Heart left ventricle (tissue), 16 donors: ENCODE data around the gene ITGA6. TPM values are rescaled to one million over a fixed set of nuclear protein-coding genes. Genes with fewer than 3 reads are reported as not detected.

ENCODE experiments used
- ATAC-seq, 4 donors: fragments of 200-7000 bp; cut with Tn5 transposase; one replicate each; pipeline ENCODE4 v1.9.1; 2020 to 2022; ENCODE audit warnings: moderate library complexity in 4 of 4, mild to moderate bottlenecking in 3 of 4, moderate number of reproducible peaks in 1 of 4
- DNase-seq, 5 donors: peaks; one replicate each; pipeline ENCODE4 v3.0.0-alpha.2; 2020
- H3K27ac ChIP-seq, 12 donors: fragments of 200-600 bp; sonication (generic) in 4 of 12; one replicate each; pipeline versions ENCODE4 v1.5.0 to v1.8.0; 2016 to 2022; ENCODE audit warnings: mild to moderate bottlenecking in 2 of 12
- H3K27me3 ChIP-seq, 9 donors: fragments of 200-600 bp; sonication (generic) in 2 of 9; one replicate each; pipeline versions ENCODE4 v1.5.1 to v1.8.0; 2016 to 2022; ENCODE audit warnings: mild to moderate bottlenecking in 3 of 9
- H3K36me3 ChIP-seq, 9 donors: fragments of 200-600 bp; sonication (generic) in 2 of 9; one replicate each; pipeline versions ENCODE4 v1.5.0 to v1.8.0; 2018 to 2022; ENCODE audit warnings: mild to moderate bottlenecking in 2 of 9
- H3K4me1 ChIP-seq, 12 donors: fragments of 200-600 bp; sonication (generic) in 4 of 12; one replicate each; pipeline versions ENCODE4 v1.5.0 to v1.8.0; 2016 to 2022; ENCODE audit warnings: mild to moderate bottlenecking in 3 of 12
- H3K4me3 ChIP-seq, 12 donors: fragments of 200-600 bp; sonication (generic) in 4 of 12; one replicate each; pipeline versions ENCODE4 v1.5.0 to v1.8.0; 2017 to 2022; ENCODE audit warnings: mild to moderate bottlenecking in 9 of 12, moderate library complexity in 4 of 12
- H3K9me3 ChIP-seq, 12 donors: fragments of 200-600 bp; sonication (generic) in 4 of 12; one replicate each; pipeline versions ENCODE4 v1.5.0 to v1.8.0; 2016 to 2022; ENCODE audit warnings: mild to moderate bottlenecking in 1 of 12
- CTCF ChIP-seq, 12 donors: fragments of 200-600 bp; sonication (generic) in 4 of 12; IDR thresholded peaks; one replicate each; pipeline versions ENCODE4 v1.5.0 to v1.8.0; 2018 to 2022; ENCODE audit warnings: antibody characterized with exemption in 12 of 12, mild to moderate bottlenecking in 5 of 12
- POLR2A ChIP-seq, 2 donors: fragments of 450-650 bp; IDR thresholded peaks; one replicate each; pipeline ENCODE4 v1.6.1; 2017; ENCODE audit warnings: antibody characterized with exemption in 2 of 2, mild to moderate bottlenecking in 2 of 2, moderate library complexity in 2 of 2
- WGBS, 4 donors: extraction: QIAGEN DNeasy Blood & Tissue Kit in 2 of 4; methylation state at CpG; one replicate each; pipeline versions ENCODE4 v1.1.5 to v1.1.7; 2013 to 2018; 5-methylcytosine and 5-hydroxymethylcytosine counted together
- intact Hi-C, 10 donors: fragments of 100-400 bp; cut with DNase I; formaldehyde crosslinking; loops; one replicate each; pipeline versions ENCODE4 v1.11.1 to v1.14.2; 2022
- polyA plus RNA-seq, 2 donors: library from polyadenylated mRNA; stranded (reverse); fragments of 200-250 nt; gene quantifications; one replicate each; pipeline ENCODE4 v1.2.3, GENCODE V29; 2013
- total RNA-seq, 9 donors: library from RNA; depleted of rRNA in 2 of 9; stranded (reverse); fragments of >200 nt in 2 of 9; fragmentation: NEBNext Ultra II Directional in 3 of 9; extraction: Animal tissue kit (Norgen Biotek cat#: 25700) in 3 of 9; gene quantifications; one replicate each; pipeline versions ENCODE4 v1.1.0 to v1.2.4, GENCODE V29; 2016 to 2023
- donor health status: ischemic (EF 13 %, LVEDD 7.1; RV severe dilation, severe dysfunction).
- donor health status: healthy with polysubstance abuse.
- donor health status: DM: no; HTN: yes; CAD: no.
- donor health status: DM: no; HTN: no; CAD: no.
- donor health status: ischemic (EF 25% LVEDD 6.9; RV normal size, moderate dysfunction).
- donor health status: ischemic (EF 25% LVEDD 5.7; RV mildly dilated, moderate dysfunction).
- donor health status: healthy.
- donor health status: DM: yes; HTN: yes; CAD: no.
- donor health status: ischemic (EF 35%, LVEDD 5.7; RV mildly dilated, moderate dysfunction).
- donor health status: nonischemic (EF 11% LVEDD 7.7; RV severe dilation, severe dysfunction).
- donor health status: DM: yes; HTN: yes; CAD: no.
- donor health status: PGD.
- donor health status: ischemic (EF 29% LVEDD 5.4; RV normal size, mild dysfunction).
- donor health status: nonischemic (EF 23%, LVEDD 6.1; RV moderate dilation, normal function).

The ITGA6 gene
- total and polyA plus RNA-seq, 11 donors, result 11.8 to 84.8 (median 50.6) TPM

GRCh38 chr2:172507199-172507598 is 79.8 kb downstream of the ITGA6 start:
- 79 to 99% (median 96%) methylated on average over 4 of the region's 4 CpGs for WGBS, 4 donors
- Histone ChIP-seq H3K27me3 (no peaks in the 10 kb centered on the region), H3K27ac (no peak overlapping the region), H3K4me3 (no peak overlapping the region), H3K36me3 (peaks cover 0 to 61% (median 21%) of the 10 kb centered on the region in 9 donors), H3K4me1 (no peaks in the 10 kb centered on the region), H3K9me3 (peaks cover 0 to 17% (median 10%) of the 10 kb centered on the region in 12 donors)
- DNase-seq, result no peak
- no peak for ATAC-seq
- intact Hi-C loops, result no loop called here
- TF ChIP-seq POLR2A (IDR thresholded peaks at IDR 0.05) (no peak), CTCF (IDR thresholded peaks at IDR 0.05) (no peak)

GRCh38 chr2:172510088-172510487 is 82.7 kb downstream of the ITGA6 start:
- no peak overlapping the region for H3K4me3 ChIP-seq
- DNase-seq (no peak), ATAC-seq (no peak)
- H3K4me1 ChIP-seq, result no peaks in the 10 kb centered on the region
- no peaks in the 10 kb centered on the region for H3K27me3 ChIP-seq
- H3K27ac ChIP-seq, result no peak overlapping the region
- intact Hi-C loops, result no loop called here
- no peak for TF ChIP-seq CTCF (IDR thresholded peaks at IDR 0.05)
- TF ChIP-seq POLR2A (IDR thresholded peaks at IDR 0.05), result no peak
- peaks cover 0 to 33% (median 20%) of the 10 kb centered on the region in 12 donors for H3K9me3 ChIP-seq
- H3K36me3 ChIP-seq, result peaks cover 0 to 32% (median 0%) of the 10 kb centered on the region in 9 donors
- WGBS, 4 donors, result 83 to 88% (median 85%) methylated on average over 6 of the region's 6 CpGs

GRCh38 chr2:172510548-172510947 is 83.2 kb downstream of the ITGA6 start:
- no peak for TF ChIP-seq POLR2A (IDR thresholded peaks at IDR 0.05)
- no peak for TF ChIP-seq CTCF (IDR thresholded peaks at IDR 0.05)
- no peaks in the 10 kb centered on the region for H3K27me3 ChIP-seq
- no peak overlapping the region for H3K27ac ChIP-seq
- WGBS, 4 donors, result 85 to 96% (median 93%) methylated on average over 5 of the region's 5 CpGs
- peaks cover 0 to 27% (median 0%) of the 10 kb centered on the region in 9 donors for H3K36me3 ChIP-seq
- DNase-seq (no peak), ATAC-seq (no peak)
- peaks cover 0 to 36% (median 20%) of the 10 kb centered on the region in 12 donors for H3K9me3 ChIP-seq
- H3K4me3 ChIP-seq, result no peak overlapping the region
- intact Hi-C loops, result no loop called here
- H3K4me1 ChIP-seq, result no peaks in the 10 kb centered on the region

GRCh38 chr2:172512810-172513523 is 85.6 kb downstream of the ITGA6 start:
- TF ChIP-seq CTCF (IDR thresholded peaks at IDR 0.05) (no peak), POLR2A (IDR thresholded peaks at IDR 0.05) (no peak)
- Histone ChIP-seq H3K4me3 (no peak overlapping the region), H3K27ac (no peak overlapping the region), H3K36me3 (peaks cover 0 to 9% (median 0%) of the 10 kb centered on the region in 9 donors), H3K9me3 (peaks cover 0 to 39% (median 20%) of the 10 kb centered on the region in 12 donors), H3K27me3 (no peaks in the 10 kb centered on the region), H3K4me1 (no peaks in the 10 kb centered on the region)
- DNase-seq (no peak), ATAC-seq (no peak)
- intact Hi-C loops, result no loop called here
- WGBS, 4 donors, result 90 to 95% (median 93%) methylated on average over 5 of the region's 5 CpGs
